Nephron progenitor cell (in vitro differentiated cells): ENCODE data around the gene CA10.

Experiments
- DNase-seq: peaks from one replicate; pipeline ENCODE4 v3.0.0; 2021
- H3K27ac Mint-ChIP-seq: 2 replicates; pipeline ENCODE4 v1.8.0; 2021; ENCODE audit warnings: mild to moderate bottlenecking, moderate library complexity, mixed read lengths
- H3K27me3 Mint-ChIP-seq: 2 replicates; pipeline ENCODE4 v1.8.0; 2021; ENCODE audit warnings: mild to moderate bottlenecking, low read depth, mixed read lengths; ENCODE audit not compliant: poor library complexity
- H3K36me3 Mint-ChIP-seq: 2 replicates; pipeline ENCODE4 v1.8.0; 2021; ENCODE audit warnings: low read depth, mixed read lengths
- H3K4me1 Mint-ChIP-seq: 2 replicates; pipeline ENCODE4 v1.8.0; 2021; ENCODE audit warnings: mixed read lengths
- H3K4me3 Mint-ChIP-seq: 2 replicates; pipeline ENCODE4 v1.8.0; 2021; ENCODE audit warnings: mild to moderate bottlenecking, moderate library complexity, mixed read lengths
- H3K9me3 Mint-ChIP-seq: 2 replicates; pipeline ENCODE4 v1.8.0; 2021; ENCODE audit warnings: mild to moderate bottlenecking, moderate library complexity, mixed read lengths
- TF ChIP-seq, protein P1 (sequence below): fragments of 200-600 bp; sonication (generic); IDR thresholded peaks from 2 replicates; pipeline ENCODE4 v1.5.0; 2021; ENCODE audit warnings: antibody characterized with exemption

The CA10 gene

DNA sequence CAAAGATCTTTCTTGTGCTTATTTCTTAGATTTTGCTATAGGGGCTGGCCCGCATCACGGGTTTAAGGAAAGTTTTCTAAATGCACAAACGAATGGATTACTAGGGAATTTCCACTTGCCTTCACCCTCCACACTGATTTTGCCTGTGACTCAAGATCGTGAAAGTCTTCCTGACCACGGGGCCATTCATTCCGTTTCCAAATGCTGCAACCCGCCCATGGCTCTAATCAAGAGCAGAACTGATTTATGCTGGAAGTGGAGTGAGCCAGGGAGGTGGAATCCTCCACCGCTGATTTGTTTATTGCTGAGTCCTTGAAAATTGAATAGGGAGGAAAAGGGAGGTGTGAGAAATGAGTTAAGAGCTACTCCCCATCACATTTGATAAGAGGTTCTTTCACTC is 52.4 kb downstream of the CA10 start:
- peaks cover 4% of the 10 kb centered on the region for H3K27me3 Mint-ChIP-seq
- TF ChIP-seq, protein P1, sequence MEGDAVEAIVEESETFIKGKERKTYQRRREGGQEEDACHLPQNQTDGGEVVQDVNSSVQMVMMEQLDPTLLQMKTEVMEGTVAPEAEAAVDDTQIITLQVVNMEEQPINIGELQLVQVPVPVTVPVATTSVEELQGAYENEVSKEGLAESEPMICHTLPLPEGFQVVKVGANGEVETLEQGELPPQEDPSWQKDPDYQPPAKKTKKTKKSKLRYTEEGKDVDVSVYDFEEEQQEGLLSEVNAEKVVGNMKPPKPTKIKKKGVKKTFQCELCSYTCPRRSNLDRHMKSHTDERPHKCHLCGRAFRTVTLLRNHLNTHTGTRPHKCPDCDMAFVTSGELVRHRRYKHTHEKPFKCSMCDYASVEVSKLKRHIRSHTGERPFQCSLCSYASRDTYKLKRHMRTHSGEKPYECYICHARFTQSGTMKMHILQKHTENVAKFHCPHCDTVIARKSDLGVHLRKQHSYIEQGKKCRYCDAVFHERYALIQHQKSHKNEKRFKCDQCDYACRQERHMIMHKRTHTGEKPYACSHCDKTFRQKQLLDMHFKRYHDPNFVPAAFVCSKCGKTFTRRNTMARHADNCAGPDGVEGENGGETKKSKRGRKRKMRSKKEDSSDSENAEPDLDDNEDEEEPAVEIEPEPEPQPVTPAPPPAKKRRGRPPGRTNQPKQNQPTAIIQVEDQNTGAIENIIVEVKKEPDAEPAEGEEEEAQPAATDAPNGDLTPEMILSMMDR: no peak
- H3K9me3 Mint-ChIP-seq: no peaks in the 10 kb centered on the region
- H3K4me3 Mint-ChIP-seq: no peak overlapping the region
- no peaks in the 10 kb centered on the region for H3K36me3 Mint-ChIP-seq
- H3K4me1 Mint-ChIP-seq: peaks cover 7% of the 10 kb centered on the region
- no peak overlapping the region for H3K27ac Mint-ChIP-seq
- no peak for DNase-seq

DNA sequence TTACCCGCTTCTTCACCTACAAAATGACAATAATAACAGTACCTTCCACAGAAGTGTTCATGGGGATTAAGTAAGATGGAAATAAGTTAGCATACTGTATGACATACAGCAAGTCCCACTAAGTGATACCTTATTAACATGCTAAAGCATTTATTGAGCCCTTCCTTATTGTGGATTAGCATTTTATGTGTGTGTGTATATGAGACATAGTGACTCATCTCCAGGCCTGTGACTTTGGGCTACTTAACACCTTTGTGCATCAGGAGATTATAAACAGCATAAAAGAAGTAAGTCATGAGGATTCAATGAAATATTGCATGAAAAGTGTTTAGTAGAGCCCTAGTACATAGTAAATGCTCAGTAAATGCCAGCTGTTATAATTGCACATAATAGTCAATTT is 52.9 kb downstream of the CA10 start:
- Mint-ChIP-seq H3K36me3 (no peaks in the 10 kb centered on the region), H3K4me1 (peaks cover 7% of the 10 kb centered on the region), H3K4me3 (no peak overlapping the region), H3K27ac (no peak overlapping the region), H3K9me3 (no peaks in the 10 kb centered on the region), H3K27me3 (peaks cover 4% of the 10 kb centered on the region)
- DNase-seq: no peak
- TF ChIP-seq, protein P1: no peak

DNA sequence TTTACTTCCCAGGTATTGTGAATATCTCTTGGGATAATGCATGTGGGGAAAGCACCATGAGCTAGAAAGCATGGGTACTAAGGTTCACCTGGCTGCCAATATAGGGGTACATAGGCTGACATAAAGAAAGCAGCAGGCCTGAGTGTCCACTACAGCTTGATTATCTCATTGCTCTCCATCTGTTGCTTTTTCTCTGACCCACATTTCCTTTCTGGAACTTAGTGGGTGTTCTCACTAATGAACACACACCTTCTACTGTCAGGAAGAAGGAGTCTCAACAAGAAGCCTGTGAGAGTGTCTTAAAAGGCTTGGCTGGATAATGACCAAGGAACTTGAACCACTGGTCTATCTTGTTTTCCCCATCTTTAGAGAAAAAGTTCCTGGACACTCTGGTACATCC is 62.5 kb downstream of the CA10 start:
- TF ChIP-seq, protein P1: no peak
- DNase-seq: no peak
- no peaks in the 10 kb centered on the region for H3K4me1 Mint-ChIP-seq

DNA sequence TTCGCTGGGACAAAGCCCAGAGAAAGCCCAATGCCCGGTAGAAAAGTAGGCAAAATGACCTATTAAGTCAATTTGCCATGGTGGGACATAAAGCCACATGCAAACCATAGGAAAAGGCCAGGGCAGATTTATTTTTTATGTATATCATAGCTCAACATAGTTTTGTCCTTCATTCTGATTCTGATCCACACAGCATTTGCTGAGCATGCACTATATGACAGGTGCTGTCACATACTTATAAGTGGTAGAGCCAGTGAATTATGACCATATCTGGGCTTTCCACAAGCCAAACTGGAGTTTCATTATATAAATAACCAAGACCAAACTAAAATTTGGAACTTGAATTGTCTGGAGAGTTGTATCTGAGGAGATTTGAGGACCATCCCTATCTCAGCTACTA is 74.3 kb downstream of the CA10 start:
- no peak overlapping the region for H3K4me3 Mint-ChIP-seq
- TF ChIP-seq, protein P1: no peak
- H3K36me3 Mint-ChIP-seq: no peaks in the 10 kb centered on the region
- no peaks in the 10 kb centered on the region for H3K27me3 Mint-ChIP-seq
- no peak overlapping the region for H3K27ac Mint-ChIP-seq
- no peaks in the 10 kb centered on the region for H3K9me3 Mint-ChIP-seq
- DNase-seq: no peak
- no peaks in the 10 kb centered on the region for H3K4me1 Mint-ChIP-seq

More for the DNA sequence above, 62.5 kb downstream of the CA10 start:
- H3K27me3 Mint-ChIP-seq: no peaks in the 10 kb centered on the region
- H3K36me3 Mint-ChIP-seq: no peaks in the 10 kb centered on the region
- no peak overlapping the region for H3K4me3 Mint-ChIP-seq
- H3K9me3 Mint-ChIP-seq: no peaks in the 10 kb centered on the region
- H3K27ac Mint-ChIP-seq: no peak overlapping the region

DNA sequence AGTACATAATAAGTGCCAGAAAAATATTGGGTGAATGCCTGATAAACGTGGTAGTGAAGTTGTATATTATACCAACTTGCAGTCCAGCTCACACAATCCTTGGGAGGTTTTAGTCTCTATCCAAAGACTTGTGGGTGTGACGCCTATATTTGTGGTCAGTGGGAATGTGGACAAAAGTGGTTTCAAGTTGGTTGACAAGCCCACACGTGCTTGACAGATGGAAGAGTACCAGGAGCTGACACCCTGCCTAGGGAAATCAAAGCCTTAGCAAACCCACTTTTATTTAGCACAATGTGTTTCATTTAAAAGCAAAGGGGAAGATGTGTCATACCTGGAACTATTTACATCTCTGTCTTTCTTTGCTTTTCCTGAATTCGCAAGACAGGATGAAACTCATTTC is 79.0 kb downstream of the CA10 start:
- Mint-ChIP-seq H3K27ac (no peak overlapping the region), H3K36me3 (no peaks in the 10 kb centered on the region), H3K27me3 (no peaks in the 10 kb centered on the region), H3K4me3 (no peak overlapping the region), H3K9me3 (no peaks in the 10 kb centered on the region), H3K4me1 (no peaks in the 10 kb centered on the region)
- no peak for DNase-seq
- TF ChIP-seq, protein P1: no peak

DNA sequence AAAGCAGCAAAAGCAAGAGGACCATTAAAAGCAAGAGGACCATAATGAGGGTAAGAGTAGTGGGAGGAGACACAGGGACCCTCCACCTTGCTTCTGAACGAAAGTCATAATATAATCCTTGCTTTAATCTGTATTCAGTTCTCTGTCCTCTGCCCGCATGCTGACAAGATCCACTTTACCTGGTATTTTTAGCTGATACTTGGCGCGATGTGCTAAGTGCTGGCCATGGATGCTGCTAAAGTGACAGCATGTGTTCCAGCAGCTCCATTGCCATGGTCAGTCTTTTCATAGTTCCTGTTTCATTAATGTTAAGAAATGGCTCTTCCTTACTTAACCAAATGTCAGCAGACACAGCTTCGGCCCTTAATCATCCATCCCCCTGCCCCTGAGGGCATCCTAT is 86.8 kb downstream of the CA10 start:
- H3K4me1 Mint-ChIP-seq: no peaks in the 10 kb centered on the region
- TF ChIP-seq, protein P1: no peak
- DNase-seq: no peak
- no peak overlapping the region for H3K4me3 Mint-ChIP-seq
- peak overlapping the region; percentile 44 for H3K27ac Mint-ChIP-seq
- H3K36me3 Mint-ChIP-seq: no peaks in the 10 kb centered on the region
- H3K9me3 Mint-ChIP-seq: peaks cover 12% of the 10 kb centered on the region
- peaks cover 9% of the 10 kb centered on the region for H3K27me3 Mint-ChIP-seq
